K562 (cell line): ENCODE data around the gene COL25A1. TPM values are rescaled to one million over a fixed set of nuclear protein-coding genes. Genes with fewer than 3 reads are reported as not detected.

ENCODE experiments used
- ATAC-seq: fragments of 200-7000 bp; cut with Tn5 transposase; 3 replicates; pipeline ENCODE4 v1.9.1; 2020; ENCODE audit warnings: moderate library complexity
- BruUV-seq: library from RNA; stranded (reverse); fragments of 400-500 nt; replicated peaks from 2 replicates; lab custom pipeline; 2021; lab: Mats Ljungman, UMichigan
- CTCF ChIA-PET: fragments of 300-600 bp; formaldehyde crosslinking; extraction: SDS; loops from one replicate; lab custom pipeline; 2021; ENCODE audit warnings: low intra/inter-chr PET ratio; lab: Yijun Ruan, JAX
- POLR2A ChIA-PET: fragments of 300-600, 350-650 bp; sonication (Branson Sonifier 250); formaldehyde crosslinking; extraction: SDS; loops from one replicate; lab custom pipeline; 2021; ENCODE audit warnings: antibody characterized with exemption, inconsistent platforms; lab: Yijun Ruan, JAX
- DNase-seq, 4 experiments: peaks; one replicate each; pipeline versions ENCODE4 v3.0.0 to v3.0.0-alpha.2; 2011 to 2018; ENCODE audit warnings: low spot score in 3 of 4, mixed read lengths in 3 of 4; ENCODE audit errors: extremely low read depth in 1 of 4
- FAIRE-seq: peaks from 2 replicates; lab custom pipeline; 2011; peaks lifted over from hg19 to GRCh38; lab: Jason Lieb, UNC
- H2AFZ ChIP-seq: 2 replicates; pipeline ENCODE4 v1.6.0; 2011; ENCODE audit warnings: low read depth, low read length, control low read depth, inconsistent platforms
- H3K27ac ChIP-seq: fragments of 200-600 bp; 3 replicates; pipeline ENCODE4 v1.8.0; 2011; ENCODE audit warnings: low read depth, mild to moderate bottlenecking, control low read depth, inconsistent platforms, low read length, moderate library complexity, mixed read lengths; ENCODE audit errors: extremely low read depth
- H3K27me3 ChIP-seq, 2 experiments: fragments of 300-600 bp in 1 of 2; 2 replicates in 1 of 2; 3 replicates in 1 of 2; pipeline versions ENCODE4 v1.6.0 to v1.8.0; 2011; ENCODE audit warnings: inconsistent platforms in 2 of 2, low read length in 2 of 2, mild to moderate bottlenecking in 1 of 2, mixed read lengths in 1 of 2, moderate library complexity in 1 of 2; ENCODE audit not compliant: control insufficient read depth in 2 of 2, insufficient read depth in 2 of 2
- H3K36me3 ChIP-seq: fragments of 300-600 bp; 3 replicates; pipeline ENCODE4 v1.8.0; 2011; ENCODE audit warnings: mild to moderate bottlenecking, low read length, inconsistent platforms; ENCODE audit not compliant: control insufficient read depth, insufficient read depth
- H3K4me1 ChIP-seq, 2 experiments: fragments of 200-600 bp in 1 of 2; replicated peaks in 1 of 2; 2 replicates in 1 of 2; 3 replicates in 1 of 2; pipeline versions ENCODE4 v1.5.1 to v1.8.0; 2011; ENCODE audit warnings: inconsistent platforms in 2 of 2, low read length in 2 of 2, mild to moderate bottlenecking in 1 of 2, mixed read lengths in 1 of 2, moderate library complexity in 1 of 2; ENCODE audit not compliant: control insufficient read depth in 2 of 2, insufficient read depth in 2 of 2
- H3K4me2 ChIP-seq: 2 replicates; pipeline ENCODE4 v1.6.1; 2011; ENCODE audit warnings: low read length, control low read depth, inconsistent platforms, mixed read lengths; ENCODE audit not compliant: insufficient read depth
- H3K4me3 ChIP-seq: fragments of 200-600 bp; sonication (generic), shearing (Covaris generic); 2 replicates; pipeline ENCODE4 v1.5.1; 2016; ENCODE audit warnings: control low read depth, inconsistent platforms
- H3K79me2 ChIP-seq: fragments of 200-600 bp; 3 replicates; pipeline ENCODE4 v1.8.0; 2011; ENCODE audit warnings: low read length, inconsistent platforms; ENCODE audit not compliant: control insufficient read depth, insufficient read depth
- H3K9ac ChIP-seq, 2 experiments: 2 replicates each; pipeline versions ENCODE4 v1.6.0 to v1.6.1; 2011; ENCODE audit warnings: low read depth in 2 of 2, low read length in 2 of 2, control low read depth in 1 of 2, inconsistent platforms in 1 of 2, mild to moderate bottlenecking in 1 of 2, mixed read lengths in 1 of 2; ENCODE audit not compliant: insufficient read depth in 1 of 2
- H3K9me1 ChIP-seq: one replicate; pipeline ENCODE4 v1.6.0; 2011; ENCODE audit warnings: inconsistent platforms, mild to moderate bottlenecking, low read length, moderate library complexity; ENCODE audit not compliant: control insufficient read depth, insufficient read depth
- H3K9me3 ChIP-seq: replicated peaks from 2 replicates; pipeline ENCODE4 v1.5.1; 2011; ENCODE audit warnings: low read depth, low read length, inconsistent platforms; ENCODE audit not compliant: control insufficient read depth, insufficient read depth
- H4K20me1 ChIP-seq: replicated peaks from 2 replicates; pipeline ENCODE4 v1.6.1; 2011; ENCODE audit warnings: low read length, inconsistent platforms, mixed read lengths; ENCODE audit not compliant: control insufficient read depth, insufficient read depth
- ETV1 ChIP-seq: fragments of 450-650 bp; conservative IDR thresholded peaks from 2 replicates; pipeline ENCODE4 v1.6.1; 2016; ENCODE audit warnings: missing genetic modification characterization, control low read depth, low read depth, missing compliant biosample characterization
- FIP1L1 ChIP-seq: fragments of 200-400 bp; formaldehyde crosslinking; IDR thresholded peaks from 2 replicates; pipeline ENCODE4 v1.6.1; 2018; ENCODE audit warnings: mild to moderate bottlenecking, low read depth, low read length; ENCODE audit not compliant: poor library complexity, severe bottlenecking
- NCOR1 ChIP-seq: fragments of 450-650 bp; IDR thresholded peaks from 2 replicates; pipeline ENCODE4 v1.6.1; 2016; ENCODE audit warnings: mild to moderate bottlenecking, moderate library complexity
- ZBED1 ChIP-seq: IDR thresholded peaks from 2 replicates; pipeline ENCODE4 v1.6.1; 2014
- ZFP30 ChIP-seq: fragments of 250-450 bp; sonication (Bioruptor Pico); IDR thresholded peaks from 2 replicates; pipeline ENCODE4 v1.8.0; 2022; ENCODE audit warnings: moderate library complexity, mild to moderate bottlenecking, inconsistent platforms, borderline replicate concordance
- ZNF140 ChIP-seq: fragments of 250-450 bp; sonication (Bioruptor Pico); IDR thresholded peaks from 2 replicates; pipeline ENCODE4 v1.8.0; 2021; ENCODE audit warnings: moderate library complexity, mild to moderate bottlenecking, inconsistent platforms
- WGBS: fragments of 100-300 bp; shearing (Covaris generic); methylation state at CpG from one replicate; pipeline ENCODE4 v1.1.6; 2016; ENCODE audit warnings: low coverage, mixed read lengths; ENCODE audit not compliant: insufficient coverage; ENCODE audit errors: missing lambda C conversion rate; 5-methylcytosine and 5-hydroxymethylcytosine counted together
- in situ Hi-C: fragments of 300-500 bp; cut with MboI; formaldehyde crosslinking; loops from 4 replicates; pipeline ENCODE4 v1.15.0; 2018; ENCODE audit warnings: inconsistent platforms, mixed read lengths
- intact Hi-C: fragments of 100-400 bp; cut with micrococcal nuclease; formaldehyde crosslinking; loops from 2 replicates; pipeline ENCODE4 v1.14.2; 2022
- polyA plus RNA-seq, 8 experiments: library from polyadenylated mRNA; depleted of rRNA in 4 of 8; stranded (reverse) in 5 of 8; unstranded in 3 of 8; fragments of >200 nt; fragmentation: Nextera tagmentation in 2 of 8; fragmentation: Illumina TruSeq in 1 of 8; extraction: Ambion mirVana in 2 of 8; extraction: Trizol in 1 of 8; gene quantifications; 2 replicates each; pipeline versions ENCODE4 v1.2.1 to v1.2.3, GENCODE V29; 2011 to 2014; ENCODE audit warnings: inconsistent platforms in 1 of 8, missing spikeins in 1 of 8
- total RNA-seq, 7 experiments: library from RNA; depleted of rRNA in 6 of 7; stranded (reverse); fragments of >200 nt in 6 of 7; fragmentation: Illumina TruSeq in 2 of 7; extraction: Trizol in 2 of 7; gene quantifications; 2 replicates each; pipeline versions ENCODE4 v1.2.1 to v1.2.3, GENCODE V29; 2011 to 2021; ENCODE audit warnings: low replicate concordance in 1 of 7

The COL25A1 gene
- total and polyA plus RNA-seq, 9 of the 15 experiments (the other 6 are each of a cell fraction or from before 2014, with no cell fraction given), result 0.03 to 0.62 (median 0.27) TPM

GRCh38 chr4:109266891-109267290 lies 35.6 kb downstream of the COL25A1 start:
- POLR2A ChIA-PET, result no interaction called here
- Histone ChIP-seq H3K4me3 (no peak overlapping the region), H3K4me1 (peaks cover 0 to 6% of the 10 kb centered on the region in 2 experiments; a peak in 1 of 5 replicates), H3K9ac (no peak overlapping the region), H3K9me3 (no peaks in the 10 kb centered on the region), H3K79me2 (no peaks in the 10 kb centered on the region), H3K36me3 (no peaks in the 10 kb centered on the region), H3K4me2 (no peak overlapping the region)
- no peak for DNase-seq
- BruUV-seq, result no TSS peak
- no peak for TF ChIP-seq ETV1 (tag)
- no peak for TF ChIP-seq ZBED1
- no peak for TF ChIP-seq ZNF140 (CRISPR knock-in tag)
- TF ChIP-seq, all 486 proteins: peak for 0
- intact Hi-C loops, result no loop called here
- in situ Hi-C loops, result no loop called here
- Histone ChIP-seq H2AFZ (no peak overlapping the region), H4K20me1 (no peaks in the 10 kb centered on the region), H3K27me3 (no peaks in the 10 kb centered on the region), H3K27ac (no peak overlapping the region), H3K9me1 (no peaks in the 10 kb centered on the region)
- ATAC-seq (no peak), FAIRE-seq (no peak)
- CTCF ChIA-PET, result no interaction called here

DNA sequence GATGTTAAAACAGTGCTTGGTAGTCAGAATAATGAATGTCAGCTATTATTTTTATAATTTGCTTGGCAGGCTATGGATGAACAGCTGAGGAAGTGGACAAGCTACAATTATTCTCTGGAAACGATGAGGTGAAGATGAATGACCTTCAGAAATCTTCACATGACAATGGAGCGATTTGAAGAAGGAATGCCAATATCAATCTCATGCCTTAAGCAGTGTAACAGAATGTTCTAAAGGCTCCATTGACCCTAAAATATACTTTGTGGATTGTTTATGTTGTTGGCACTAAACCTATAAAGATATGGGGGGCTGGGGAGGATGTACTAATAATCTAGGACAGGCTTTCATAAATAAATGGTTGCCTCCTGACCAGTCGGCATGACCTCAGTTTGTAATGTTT lies 36.2 kb downstream of the COL25A1 start:
- Histone ChIP-seq H3K36me3 (no peaks in the 10 kb centered on the region), H3K27ac (no peak overlapping the region), H3K4me2 (no peak overlapping the region), H3K4me3 (no peak overlapping the region), H4K20me1 (no peaks in the 10 kb centered on the region), H3K27me3 (no peaks in the 10 kb centered on the region), H3K9me3 (no peaks in the 10 kb centered on the region), H2AFZ (peak overlapping the region; percentile 86; the same call in 1 of the 2 replicates), H3K9ac (no peak overlapping the region), H3K9me1 (no peaks in the 10 kb centered on the region), H3K79me2 (no peaks in the 10 kb centered on the region), H3K4me1 (peaks cover 0 to 6% of the 10 kb centered on the region in 2 experiments; a peak in 1 of 5 replicates)
- POLR2A ChIA-PET, result no interaction called here
- in situ Hi-C loops (no loop called here), intact Hi-C loops (no loop called here)
- FAIRE-seq, result peak; percentile 15
- no TSS peak for BruUV-seq
- CTCF ChIA-PET, result no interaction called here
- 23% methylated on average over 3 of the region's 3 CpGs for WGBS
- no peak for DNase-seq
- no peak for ATAC-seq
- TF ChIP-seq NCOR1 (no peak), FIP1L1 (no peak), ZFP30 (CRISPR knock-in tag) (no peak)
